HL-60 (cell line): Measurements from ENCODE around the gene RBM7.

Experiments used
- DNase-seq, 2 experiments: peaks; one replicate each; pipeline ENCODE4 v3.0.0-alpha.2; 2010 to 2020; ENCODE audit warnings: low read depth in 1 of 2, low spot score in 1 of 2
- H3K27ac ChIP-seq: fragments of 250-450 bp; sonication (Bioruptor Pico); replicated peaks from 2 replicates; pipeline ENCODE4 v1.5.1; 2020; ENCODE audit warnings: mild to moderate bottlenecking, moderate library complexity
- H3K27me3 ChIP-seq: fragments of 250-450 bp; sonication (Bioruptor Pico); 2 replicates; pipeline ENCODE4 v1.5.1; 2021; ENCODE audit warnings: mild to moderate bottlenecking, moderate library complexity; ENCODE audit not compliant: insufficient read depth, poor library complexity, severe bottlenecking
- H3K4me3 ChIP-seq: replicated peaks from 2 replicates; pipeline ENCODE4 v1.5.1; 2011; ENCODE audit warnings: mild to moderate bottlenecking, control low read depth, low read length; ENCODE audit not compliant: insufficient read depth
- GABPA ChIP-seq: IDR thresholded peaks from 2 replicates; pipeline ENCODE4 v1.6.1; 2012; ENCODE audit warnings: low read depth
- POLR2AphosphoS5 ChIP-seq: IDR thresholded peaks from 2 replicates; pipeline ENCODE4 v1.6.1; 2012; ENCODE audit warnings: low read depth
- SPI1 ChIP-seq: IDR thresholded peaks from 2 replicates; pipeline ENCODE4 v1.6.1; 2012; ENCODE audit warnings: low read depth, mild to moderate bottlenecking, borderline replicate concordance
- TF ChIP-seq, protein P1 (sequence below): IDR thresholded peaks from 2 replicates; pipeline ENCODE4 v1.6.1; 2012; ENCODE audit warnings: low read depth; ENCODE audit not compliant: insufficient replicate concordance
- TF ChIP-seq, protein P2 (sequence below): IDR thresholded peaks from one replicate; pipeline ENCODE4 v1.5.1; 2011; ENCODE audit warnings: low read length, control low read depth, inconsistent platforms; ENCODE audit not compliant: insufficient read depth

Gene RBM7

DNA sequence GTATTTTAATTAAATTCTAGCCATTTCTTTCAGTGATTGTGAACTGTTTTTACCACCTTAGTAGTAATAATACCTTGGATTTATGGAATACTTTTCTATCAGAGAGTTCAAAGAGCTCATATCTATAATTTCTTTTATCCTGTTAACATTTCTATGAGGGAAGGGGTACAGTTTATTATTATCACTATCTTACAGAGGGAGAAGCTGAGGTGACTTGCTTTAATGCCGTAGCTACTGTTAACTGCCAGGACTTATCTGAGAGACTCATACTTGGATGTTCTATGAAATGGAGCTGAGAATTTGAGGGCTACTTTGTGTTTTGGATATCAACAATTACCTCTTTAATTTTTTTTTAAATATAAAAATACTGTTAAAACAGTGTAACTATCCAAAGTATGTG is 42.1 kb downstream of the RBM7 start:
- no peak for DNase-seq
- H3K27me3 ChIP-seq = no peaks in the 10 kb centered on the region
- no peak overlapping the region for H3K27ac ChIP-seq
- H3K4me3 ChIP-seq = no peak overlapping the region
- no peak for TF ChIP-seq GABPA
- TF ChIP-seq POLR2AphosphoS5 = no peak
- TF ChIP-seq, protein P1, sequence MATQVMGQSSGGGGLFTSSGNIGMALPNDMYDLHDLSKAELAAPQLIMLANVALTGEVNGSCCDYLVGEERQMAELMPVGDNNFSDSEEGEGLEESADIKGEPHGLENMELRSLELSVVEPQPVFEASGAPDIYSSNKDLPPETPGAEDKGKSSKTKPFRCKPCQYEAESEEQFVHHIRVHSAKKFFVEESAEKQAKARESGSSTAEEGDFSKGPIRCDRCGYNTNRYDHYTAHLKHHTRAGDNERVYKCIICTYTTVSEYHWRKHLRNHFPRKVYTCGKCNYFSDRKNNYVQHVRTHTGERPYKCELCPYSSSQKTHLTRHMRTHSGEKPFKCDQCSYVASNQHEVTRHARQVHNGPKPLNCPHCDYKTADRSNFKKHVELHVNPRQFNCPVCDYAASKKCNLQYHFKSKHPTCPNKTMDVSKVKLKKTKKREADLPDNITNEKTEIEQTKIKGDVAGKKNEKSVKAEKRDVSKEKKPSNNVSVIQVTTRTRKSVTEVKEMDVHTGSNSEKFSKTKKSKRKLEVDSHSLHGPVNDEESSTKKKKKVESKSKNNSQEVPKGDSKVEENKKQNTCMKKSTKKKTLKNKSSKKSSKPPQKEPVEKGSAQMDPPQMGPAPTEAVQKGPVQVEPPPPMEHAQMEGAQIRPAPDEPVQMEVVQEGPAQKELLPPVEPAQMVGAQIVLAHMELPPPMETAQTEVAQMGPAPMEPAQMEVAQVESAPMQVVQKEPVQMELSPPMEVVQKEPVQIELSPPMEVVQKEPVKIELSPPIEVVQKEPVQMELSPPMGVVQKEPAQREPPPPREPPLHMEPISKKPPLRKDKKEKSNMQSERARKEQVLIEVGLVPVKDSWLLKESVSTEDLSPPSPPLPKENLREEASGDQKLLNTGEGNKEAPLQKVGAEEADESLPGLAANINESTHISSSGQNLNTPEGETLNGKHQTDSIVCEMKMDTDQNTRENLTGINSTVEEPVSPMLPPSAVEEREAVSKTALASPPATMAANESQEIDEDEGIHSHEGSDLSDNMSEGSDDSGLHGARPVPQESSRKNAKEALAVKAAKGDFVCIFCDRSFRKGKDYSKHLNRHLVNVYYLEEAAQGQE = no peak

- DNase-seq = no peak
- Histone ChIP-seq H3K4me3 (no peak overlapping the region), H3K27me3 (no peaks in the 10 kb centered on the region), H3K27ac (no peak overlapping the region)
- no peak for TF ChIP-seq GABPA
- TF ChIP-seq POLR2AphosphoS5 = no peak
- TF ChIP-seq, protein P2, sequence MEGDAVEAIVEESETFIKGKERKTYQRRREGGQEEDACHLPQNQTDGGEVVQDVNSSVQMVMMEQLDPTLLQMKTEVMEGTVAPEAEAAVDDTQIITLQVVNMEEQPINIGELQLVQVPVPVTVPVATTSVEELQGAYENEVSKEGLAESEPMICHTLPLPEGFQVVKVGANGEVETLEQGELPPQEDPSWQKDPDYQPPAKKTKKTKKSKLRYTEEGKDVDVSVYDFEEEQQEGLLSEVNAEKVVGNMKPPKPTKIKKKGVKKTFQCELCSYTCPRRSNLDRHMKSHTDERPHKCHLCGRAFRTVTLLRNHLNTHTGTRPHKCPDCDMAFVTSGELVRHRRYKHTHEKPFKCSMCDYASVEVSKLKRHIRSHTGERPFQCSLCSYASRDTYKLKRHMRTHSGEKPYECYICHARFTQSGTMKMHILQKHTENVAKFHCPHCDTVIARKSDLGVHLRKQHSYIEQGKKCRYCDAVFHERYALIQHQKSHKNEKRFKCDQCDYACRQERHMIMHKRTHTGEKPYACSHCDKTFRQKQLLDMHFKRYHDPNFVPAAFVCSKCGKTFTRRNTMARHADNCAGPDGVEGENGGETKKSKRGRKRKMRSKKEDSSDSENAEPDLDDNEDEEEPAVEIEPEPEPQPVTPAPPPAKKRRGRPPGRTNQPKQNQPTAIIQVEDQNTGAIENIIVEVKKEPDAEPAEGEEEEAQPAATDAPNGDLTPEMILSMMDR = no peak
- TF ChIP-seq, protein P1 = no peak
- TF ChIP-seq SPI1 = no peak
These were observed 47.0 kb downstream of the RBM7 start for GRCh38 chr11:114447444-114447843.

GRCh38 chr11:114447892-114448291 is 47.4 kb downstream of the RBM7 start:
- DNase-seq = no peak
- Histone ChIP-seq H3K4me3 (no peak overlapping the region), H3K27me3 (no peaks in the 10 kb centered on the region), H3K27ac (no peak overlapping the region)
- TF ChIP-seq, protein P2 = no peak
- TF ChIP-seq POLR2AphosphoS5 (no peak), SPI1 (no peak), GABPA (no peak)
- TF ChIP-seq, protein P1 = no peak
